ENCODE data around the gene APLP1. TPM values are rescaled to one million over a fixed set of nuclear protein-coding genes. Genes with fewer than 3 reads are reported as not detected.

APLP1 gene
- polyA plus RNA-seq, 1 donor from 2014 or later, result 407 TPM

DNA sequence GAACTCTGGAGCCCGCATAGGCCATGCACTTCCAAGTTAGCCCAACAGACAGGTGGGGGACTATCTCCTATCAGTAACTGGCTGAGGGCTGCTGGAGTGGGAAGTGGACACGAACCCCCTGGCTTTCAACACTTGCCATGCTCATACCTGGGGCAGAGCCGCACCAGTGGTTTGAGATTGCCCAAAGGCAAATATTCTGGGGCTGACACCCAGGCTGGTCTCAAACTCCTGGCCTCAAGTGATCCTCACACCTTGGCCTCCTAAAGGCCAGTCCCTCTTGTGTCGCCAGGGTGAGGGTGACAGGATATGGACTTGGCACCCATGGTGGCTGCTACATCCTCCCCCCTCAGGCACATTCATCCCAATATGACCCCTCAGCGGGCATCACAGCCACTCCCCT is 18.8 kb downstream of the APLP1 start:
- Histone ChIP-seq H4K20me1 (ENCODE audit: insufficient read depth) (no peaks in the 10 kb centered on the region), H3K27me3 (ENCODE audit: insufficient read depth, low read depth, low read length) (no peaks in the 10 kb centered on the region), H3K79me2 (replicated peaks; ENCODE audit: insufficient read depth, low read length) (no peaks in the 10 kb centered on the region)

DNA sequence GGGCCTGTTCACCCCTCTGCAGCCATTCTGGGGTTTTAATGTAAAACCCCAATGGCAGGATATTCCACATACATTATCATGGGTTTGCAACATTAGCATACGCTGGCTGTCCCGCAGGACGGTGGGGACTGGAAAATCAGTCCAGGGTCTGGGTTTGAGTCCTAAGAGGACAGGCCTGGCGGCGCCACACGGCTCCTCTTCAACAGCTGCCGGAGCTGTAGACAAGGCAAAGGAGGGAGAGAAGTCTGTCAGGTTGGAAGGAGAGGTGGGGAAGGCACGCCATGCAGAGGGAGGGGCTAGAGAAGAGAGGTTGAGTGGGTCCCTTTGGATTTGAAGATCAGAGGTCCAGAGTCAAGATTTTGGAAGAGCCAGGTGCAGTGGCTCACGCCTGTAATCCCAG is 20.0 kb downstream of the APLP1 start:
- Histone ChIP-seq H3K9me2 (ENCODE audit: insufficient read depth, low read length) (no peaks in the 10 kb centered on the region), H3K27ac (ENCODE audit: low read length) (no peak overlapping the region), H3F3A (ENCODE audit: insufficient read depth, low read length, poor library complexity, severe bottlenecking) (no peaks in the 10 kb centered on the region), H3K27me3 (ENCODE audit: insufficient read depth, low read depth, low read length) (no peaks in the 10 kb centered on the region), H3K79me2 (replicated peaks; ENCODE audit: insufficient read depth, low read length) (no peaks in the 10 kb centered on the region), H3K9me3 (ENCODE audit: low read length) (no peaks in the 10 kb centered on the region), H3K9ac (ENCODE audit: low read length) (no peak overlapping the region), H3K4me2 (ENCODE audit: low read length) (no peak overlapping the region), H4K20me1 (ENCODE audit: insufficient read depth) (no peaks in the 10 kb centered on the region), H3K36me3 (ENCODE audit: insufficient read depth, low read length) (peaks cover 3% of the 10 kb centered on the region), H2AFZ (ENCODE audit: low read depth, low read length) (no peak overlapping the region), H3K4me3 (ENCODE audit: low read length) (no peak overlapping the region)
- no peak for TF ChIP-seq RAD21 (conservative IDR thresholded peaks at IDR 0.05)
- TF ChIP-seq EZH2 (IDR thresholded peaks at IDR 0.05; ENCODE audit: borderline replicate concordance, insufficient read depth, low read length, poor library complexity, severe bottlenecking), result no peak

More for the DNA sequence above, 18.8 kb downstream of the APLP1 start:
- H3K9ac ChIP-seq (ENCODE audit: low read length), result no peak overlapping the region
- H3K9me3 ChIP-seq (ENCODE audit: low read length), result no peaks in the 10 kb centered on the region
- no peak for TF ChIP-seq MXI1 (conservative IDR thresholded peaks at IDR 0.05; ENCODE audit: poor library complexity, severe bottlenecking)
- no peak for TF ChIP-seq POLR2AphosphoS5 (IDR thresholded peaks at IDR 0.05)
- no peak for TF ChIP-seq EZH2 (IDR thresholded peaks at IDR 0.05; ENCODE audit: borderline replicate concordance, insufficient read depth, low read length, poor library complexity, severe bottlenecking)
- TF ChIP-seq TAF1 (IDR thresholded peaks at IDR 0.05; ENCODE audit: low read depth), result no peak
- TF ChIP-seq, protein P1, sequence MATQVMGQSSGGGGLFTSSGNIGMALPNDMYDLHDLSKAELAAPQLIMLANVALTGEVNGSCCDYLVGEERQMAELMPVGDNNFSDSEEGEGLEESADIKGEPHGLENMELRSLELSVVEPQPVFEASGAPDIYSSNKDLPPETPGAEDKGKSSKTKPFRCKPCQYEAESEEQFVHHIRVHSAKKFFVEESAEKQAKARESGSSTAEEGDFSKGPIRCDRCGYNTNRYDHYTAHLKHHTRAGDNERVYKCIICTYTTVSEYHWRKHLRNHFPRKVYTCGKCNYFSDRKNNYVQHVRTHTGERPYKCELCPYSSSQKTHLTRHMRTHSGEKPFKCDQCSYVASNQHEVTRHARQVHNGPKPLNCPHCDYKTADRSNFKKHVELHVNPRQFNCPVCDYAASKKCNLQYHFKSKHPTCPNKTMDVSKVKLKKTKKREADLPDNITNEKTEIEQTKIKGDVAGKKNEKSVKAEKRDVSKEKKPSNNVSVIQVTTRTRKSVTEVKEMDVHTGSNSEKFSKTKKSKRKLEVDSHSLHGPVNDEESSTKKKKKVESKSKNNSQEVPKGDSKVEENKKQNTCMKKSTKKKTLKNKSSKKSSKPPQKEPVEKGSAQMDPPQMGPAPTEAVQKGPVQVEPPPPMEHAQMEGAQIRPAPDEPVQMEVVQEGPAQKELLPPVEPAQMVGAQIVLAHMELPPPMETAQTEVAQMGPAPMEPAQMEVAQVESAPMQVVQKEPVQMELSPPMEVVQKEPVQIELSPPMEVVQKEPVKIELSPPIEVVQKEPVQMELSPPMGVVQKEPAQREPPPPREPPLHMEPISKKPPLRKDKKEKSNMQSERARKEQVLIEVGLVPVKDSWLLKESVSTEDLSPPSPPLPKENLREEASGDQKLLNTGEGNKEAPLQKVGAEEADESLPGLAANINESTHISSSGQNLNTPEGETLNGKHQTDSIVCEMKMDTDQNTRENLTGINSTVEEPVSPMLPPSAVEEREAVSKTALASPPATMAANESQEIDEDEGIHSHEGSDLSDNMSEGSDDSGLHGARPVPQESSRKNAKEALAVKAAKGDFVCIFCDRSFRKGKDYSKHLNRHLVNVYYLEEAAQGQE (IDR thresholded peaks at IDR 0.05; ENCODE audit: borderline replicate concordance), result no peak
- TF ChIP-seq, protein P2, sequence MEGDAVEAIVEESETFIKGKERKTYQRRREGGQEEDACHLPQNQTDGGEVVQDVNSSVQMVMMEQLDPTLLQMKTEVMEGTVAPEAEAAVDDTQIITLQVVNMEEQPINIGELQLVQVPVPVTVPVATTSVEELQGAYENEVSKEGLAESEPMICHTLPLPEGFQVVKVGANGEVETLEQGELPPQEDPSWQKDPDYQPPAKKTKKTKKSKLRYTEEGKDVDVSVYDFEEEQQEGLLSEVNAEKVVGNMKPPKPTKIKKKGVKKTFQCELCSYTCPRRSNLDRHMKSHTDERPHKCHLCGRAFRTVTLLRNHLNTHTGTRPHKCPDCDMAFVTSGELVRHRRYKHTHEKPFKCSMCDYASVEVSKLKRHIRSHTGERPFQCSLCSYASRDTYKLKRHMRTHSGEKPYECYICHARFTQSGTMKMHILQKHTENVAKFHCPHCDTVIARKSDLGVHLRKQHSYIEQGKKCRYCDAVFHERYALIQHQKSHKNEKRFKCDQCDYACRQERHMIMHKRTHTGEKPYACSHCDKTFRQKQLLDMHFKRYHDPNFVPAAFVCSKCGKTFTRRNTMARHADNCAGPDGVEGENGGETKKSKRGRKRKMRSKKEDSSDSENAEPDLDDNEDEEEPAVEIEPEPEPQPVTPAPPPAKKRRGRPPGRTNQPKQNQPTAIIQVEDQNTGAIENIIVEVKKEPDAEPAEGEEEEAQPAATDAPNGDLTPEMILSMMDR (IDR thresholded peaks at IDR 0.05; ENCODE audit: poor library complexity, severe bottlenecking), result no peak
- no peak for TF ChIP-seq EP300 (conservative IDR thresholded peaks at IDR 0.05; ENCODE audit: poor library complexity, severe bottlenecking)
- TF ChIP-seq RAD21 (conservative IDR thresholded peaks at IDR 0.05), result no peak
- H3K27ac ChIP-seq (ENCODE audit: low read length), result no peak overlapping the region
- H3K9me2 ChIP-seq (ENCODE audit: insufficient read depth, low read length), result no peaks in the 10 kb centered on the region
- no peak overlapping the region for H3K4me2 ChIP-seq (ENCODE audit: low read length)
- peaks cover 3% of the 10 kb centered on the region for H3K36me3 ChIP-seq (ENCODE audit: insufficient read depth, low read length)
- no peak overlapping the region for H2AFZ ChIP-seq (ENCODE audit: low read depth, low read length)
- H3K4me3 ChIP-seq (ENCODE audit: low read length), result no peak overlapping the region
- no peaks in the 10 kb centered on the region for H3F3A ChIP-seq (ENCODE audit: insufficient read depth, low read length, poor library complexity, severe bottlenecking)
